Neural progenitor cell (in vitro differentiated cells): ENCODE data around the gene ADH6. TPM values are rescaled to one million over a fixed set of nuclear protein-coding genes. Genes with fewer than 3 reads are reported as not detected.

Source experiments
- DNase-seq: peaks from one replicate; pipeline ENCODE4 v3.0.0-alpha.2; 2016; ENCODE audit warnings: low spot score
- H2AFZ ChIP-seq: fragments of 200-600 bp; sonication (generic); replicated peaks from 2 replicates; pipeline ENCODE4 v1.6.1; 2016; ENCODE audit warnings: antibody characterized with exemption
- H3F3A ChIP-seq: fragments of 200-600 bp; sonication (generic); 2 replicates; pipeline ENCODE4 v1.6.1; 2016; ENCODE audit warnings: antibody characterized with exemption, low read depth
- H3K27ac ChIP-seq: fragments of 200-600 bp; sonication (generic); 2 replicates; pipeline ENCODE4 v1.5.1; 2016; ENCODE audit warnings: mild to moderate bottlenecking
- H3K27me3 ChIP-seq: fragments of 200-600 bp; sonication (generic); 2 replicates; pipeline ENCODE4 v1.6.1; 2016; ENCODE audit warnings: mild to moderate bottlenecking, moderate library complexity
- H3K36me3 ChIP-seq: fragments of 200-600 bp; sonication (generic); 2 replicates; pipeline ENCODE4 v1.5.1; 2016
- H3K4me1 ChIP-seq: fragments of 200-600 bp; sonication (generic); 2 replicates; pipeline ENCODE4 v1.6.1; 2016; ENCODE audit warnings: mixed run types
- H3K4me2 ChIP-seq: fragments of 200-600 bp; sonication (generic); 2 replicates; pipeline ENCODE4 v1.6.1; 2016
- H3K4me3 ChIP-seq: fragments of 200-600 bp; sonication (generic); 2 replicates; pipeline ENCODE4 v1.5.1; 2016
- H3K79me2 ChIP-seq: fragments of 200-600 bp; sonication (generic); 2 replicates; pipeline ENCODE4 v1.6.1; 2016; ENCODE audit warnings: low read depth
- H3K9ac ChIP-seq: fragments of 200-600 bp; sonication (generic); 2 replicates; pipeline ENCODE4 v1.6.1; 2016
- H3K9me3 ChIP-seq: fragments of 200-600 bp; sonication (generic); 2 replicates; pipeline ENCODE4 v1.5.1; 2016; ENCODE audit warnings: low read depth
- H4K20me1 ChIP-seq: fragments of 200-600 bp; sonication (generic); 2 replicates; pipeline ENCODE4 v1.6.1; 2016; ENCODE audit warnings: low read depth
- H3K27ac Mint-ChIP-seq: 3 replicates; pipeline ENCODE4 v1.8.0; 2021; ENCODE audit warnings: mixed read lengths
- H3K27me3 Mint-ChIP-seq: 2 replicates; pipeline ENCODE4 v1.8.0; 2022; ENCODE audit warnings: low read depth, mild to moderate bottlenecking, inconsistent platforms, moderate library complexity, mixed read lengths; ENCODE audit not compliant: insufficient read depth
- H3K36me3 Mint-ChIP-seq: 3 replicates; pipeline ENCODE4 v1.8.0; 2021; ENCODE audit warnings: mixed read lengths
- H3K4me1 Mint-ChIP-seq: 3 replicates; pipeline ENCODE4 v1.8.0; 2021; ENCODE audit warnings: mixed read lengths
- H3K4me3 Mint-ChIP-seq: 3 replicates; pipeline ENCODE4 v1.8.0; 2021; ENCODE audit warnings: mild to moderate bottlenecking, moderate library complexity, mixed read lengths
- H3K9me3 Mint-ChIP-seq: 3 replicates; pipeline ENCODE4 v1.8.0; 2020; ENCODE audit warnings: mixed read lengths
- CTCF ChIP-seq: fragments of 200-600 bp; sonication (generic); IDR thresholded peaks from 2 replicates; pipeline ENCODE4 v1.5.1; 2017; ENCODE audit warnings: antibody characterized with exemption, mild to moderate bottlenecking
- EZH2 ChIP-seq: fragments of 200-600 bp; sonication (generic); IDR thresholded peaks from 2 replicates; pipeline ENCODE4 v1.6.1; 2017; ENCODE audit warnings: antibody characterized with exemption, mild to moderate bottlenecking, moderate library complexity
- EZH2phosphoT487 ChIP-seq: fragments of 200-600 bp; sonication (generic); IDR thresholded peaks from 2 replicates; pipeline ENCODE4 v1.6.1; 2017; ENCODE audit warnings: antibody characterized with exemption
- total RNA-seq: library from RNA; depleted of rRNA; stranded (reverse); fragments of >200 nt; gene quantifications from 2 replicates; pipeline ENCODE4 v1.2.3, GENCODE V29; 2015; ENCODE audit warnings: low replicate concordance

The ADH6 gene
- total RNA-seq, result not detected in 2 replicates

DNA sequence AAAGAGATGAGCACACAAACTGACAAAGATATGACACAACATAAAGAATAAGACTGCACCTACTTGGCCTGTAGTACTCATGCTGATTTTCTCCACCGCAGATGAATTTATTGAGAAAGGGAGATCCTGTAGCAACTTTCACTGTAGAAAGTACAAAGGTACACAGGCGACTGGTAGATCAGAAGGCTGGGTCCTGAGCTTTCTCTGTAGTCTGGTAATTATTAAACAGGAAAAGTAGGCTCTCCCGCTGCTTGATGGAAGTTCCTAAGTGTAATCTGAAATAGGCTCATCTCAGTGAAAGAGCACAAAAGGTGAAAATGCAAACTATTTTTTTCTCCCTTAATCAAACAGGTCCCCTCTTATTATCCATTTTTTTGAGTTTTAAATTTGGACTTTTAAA, at the start of gene ADH6:
Gene ADH6, minus strand, starts transcription at position 175 of the 400 bp plus-strand sequence. Its CDS starts 94 bp downstream, at position 81.
- Histone ChIP-seq H4K20me1 (no peaks in the 10 kb centered on the region), H3K9me3 (no peaks in the 10 kb centered on the region), H3K9ac (no peak within 1 kb of the TSS), H2AFZ (no peak within 1 kb of the TSS), H3F3A (no peaks in the 10 kb centered on the region), H3K79me2 (no peaks in the 10 kb centered on the region), H3K27me3 (no peaks in the 10 kb centered on the region), H3K4me1 (no peaks in the 10 kb centered on the region), H3K36me3 (no peaks in the 10 kb centered on the region), H3K4me3 (no peak within 1 kb of the TSS), H3K27ac (no peak within 1 kb of the TSS), H3K4me2 (no peak within 1 kb of the TSS)
- Mint-ChIP-seq H3K4me3 (no peak within 1 kb of the TSS), H3K27me3 (no peaks in the 10 kb centered on the region), H3K9me3 (no peaks in the 10 kb centered on the region), H3K36me3 (no peaks in the 10 kb centered on the region), H3K4me1 (no peaks in the 10 kb centered on the region), H3K27ac (no peak within 1 kb of the TSS)
- no peak for DNase-seq
- TF ChIP-seq EZH2, result no peak
- TF ChIP-seq EZH2phosphoT487, result no peak
- TF ChIP-seq CTCF, result no peak

DNA sequence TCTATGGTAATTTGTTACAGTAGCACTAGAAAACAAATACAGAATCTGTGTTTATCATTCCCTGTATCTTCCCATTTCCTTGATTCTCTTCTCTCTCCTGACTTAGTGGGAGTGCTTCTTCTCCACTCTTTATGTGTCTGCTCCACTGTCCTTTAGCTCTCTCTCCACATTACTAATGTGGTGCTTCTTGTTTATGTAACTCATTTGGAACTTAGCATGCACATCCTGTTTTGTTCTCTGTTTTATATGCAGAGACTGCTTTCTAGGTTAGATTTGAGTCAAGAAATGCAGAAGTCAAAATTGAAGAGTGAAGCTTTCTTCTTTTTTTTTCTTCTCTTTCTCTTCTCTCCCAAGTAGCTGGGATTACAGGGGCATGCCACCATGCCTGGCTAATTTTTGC, 45.9 kb upstream of the ADH6 start:
- peaks cover 2% of the 10 kb centered on the region for H3K27me3 Mint-ChIP-seq
- Histone ChIP-seq H4K20me1 (no peaks in the 10 kb centered on the region), H3K79me2 (no peaks in the 10 kb centered on the region), H3K27ac (no peak overlapping the region), H3K4me3 (no peak overlapping the region), H3F3A (no peaks in the 10 kb centered on the region), H3K36me3 (no peaks in the 10 kb centered on the region), H3K9ac (no peak overlapping the region), H3K27me3 (no peaks in the 10 kb centered on the region), H2AFZ (no peak overlapping the region), H3K4me2 (no peak overlapping the region), H3K4me1 (no peaks in the 10 kb centered on the region), H3K9me3 (no peaks in the 10 kb centered on the region)
- H3K4me1 Mint-ChIP-seq, result no peaks in the 10 kb centered on the region
- no peak overlapping the region for H3K4me3 Mint-ChIP-seq
- TF ChIP-seq EZH2, result no peak
- no peak for TF ChIP-seq EZH2phosphoT487
- no peak for TF ChIP-seq CTCF
- peaks cover 5% of the 10 kb centered on the region for H3K9me3 Mint-ChIP-seq
- DNase-seq, result no peak
- no peak overlapping the region for H3K27ac Mint-ChIP-seq
- no peaks in the 10 kb centered on the region for H3K36me3 Mint-ChIP-seq

DNA sequence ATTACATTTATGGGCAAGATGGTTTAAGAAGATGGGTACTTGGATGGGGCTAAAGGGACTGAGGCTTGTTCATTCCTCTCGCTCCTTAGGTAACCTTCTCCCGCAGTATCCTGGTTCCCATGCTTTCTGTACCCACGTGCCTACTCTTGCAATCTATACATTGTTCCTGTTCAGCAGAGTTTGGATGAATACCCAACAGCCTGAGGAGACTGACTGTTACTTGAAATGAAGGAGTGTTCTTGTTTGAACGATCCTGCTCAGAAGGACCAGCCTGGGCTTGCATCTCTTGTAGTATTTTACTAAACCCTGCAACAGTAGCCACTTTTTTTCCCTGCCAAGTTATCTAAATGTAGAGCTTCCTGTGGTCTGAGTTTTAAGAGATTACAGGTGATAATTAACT, 33.7 kb upstream of the ADH6 start:
- peaks cover 3% of the 10 kb centered on the region for H3K4me1 Mint-ChIP-seq
- no peaks in the 10 kb centered on the region for H3K27me3 Mint-ChIP-seq
- H3K36me3 Mint-ChIP-seq, result no peaks in the 10 kb centered on the region

More for the DNA sequence above, 33.7 kb upstream of the ADH6 start:
- no peak overlapping the region for H3K9ac ChIP-seq
- H4K20me1 ChIP-seq, result no peaks in the 10 kb centered on the region
- H3K9me3 Mint-ChIP-seq, result peaks cover 3% of the 10 kb centered on the region
- no peak for DNase-seq
- no peaks in the 10 kb centered on the region for H3K36me3 ChIP-seq
- H3K27ac ChIP-seq, result no peak overlapping the region
- no peak overlapping the region for H3K4me3 Mint-ChIP-seq
- H2AFZ ChIP-seq, result no peak overlapping the region
- no peak for TF ChIP-seq EZH2
- no peak for TF ChIP-seq EZH2phosphoT487
- no peak for TF ChIP-seq CTCF
- no peaks in the 10 kb centered on the region for H3K4me1 ChIP-seq
- H3K9me3 ChIP-seq, result no peaks in the 10 kb centered on the region
- H3K79me2 ChIP-seq, result no peaks in the 10 kb centered on the region
- no peak overlapping the region for H3K27ac Mint-ChIP-seq
- H3K4me2 ChIP-seq, result no peak overlapping the region
- H3F3A ChIP-seq, result no peaks in the 10 kb centered on the region
- H3K4me3 ChIP-seq, result no peak overlapping the region
- H3K27me3 ChIP-seq, result no peaks in the 10 kb centered on the region
